IMR-90 (cell line): Measurements from ENCODE around the gene EMX2.

Experiments used
- BHLHE40 ChIP-seq: fragments of 150-350 bp; IDR thresholded peaks from 2 replicates; pipeline ENCODE4 v1.6.1; 2016; ENCODE audit warnings: mild to moderate bottlenecking, low read depth, low read length
- CEBPB ChIP-seq: IDR thresholded peaks from 2 replicates; pipeline ENCODE4 v1.6.1; 2012; ENCODE audit warnings: low read depth, low read length, improper control_type of control experiment
- CHD1 ChIP-seq: IDR thresholded peaks from 2 replicates; pipeline ENCODE4 v1.6.1; 2012; ENCODE audit warnings: low read depth, low read length, improper control_type of control experiment
- ELK1 ChIP-seq: fragments of 150-350 bp; IDR thresholded peaks from 2 replicates; pipeline ENCODE4 v1.6.1; 2016; ENCODE audit warnings: low read depth, mild to moderate bottlenecking, low read length, moderate library complexity, borderline replicate concordance
- FOS ChIP-seq: fragments of 150-350 bp; IDR thresholded peaks from 2 replicates; pipeline ENCODE4 v1.6.1; 2016; ENCODE audit warnings: low read depth, low read length
- MAFK ChIP-seq: IDR thresholded peaks from 2 replicates; pipeline ENCODE4 v1.6.1; 2012; ENCODE audit warnings: low read depth, low read length, improper control_type of control experiment
- MXI1 ChIP-seq: IDR thresholded peaks from 2 replicates; pipeline ENCODE4 v1.6.1; 2012; ENCODE audit warnings: low read depth, mild to moderate bottlenecking, low read length, moderate library complexity, borderline replicate concordance
- POLR2A ChIP-seq: IDR thresholded peaks from 2 replicates; pipeline ENCODE4 v1.6.1; 2012; ENCODE audit warnings: mild to moderate bottlenecking, low read depth, low read length
- RAD21 ChIP-seq: IDR thresholded peaks from 2 replicates; pipeline ENCODE4 v1.6.1; 2012; ENCODE audit warnings: low read length, improper control_type of control experiment
- RCOR1 ChIP-seq: IDR thresholded peaks from 2 replicates; pipeline ENCODE4 v1.6.1; 2012; ENCODE audit warnings: mild to moderate bottlenecking, low read length, improper control_type of control experiment; ENCODE audit not compliant: insufficient replicate concordance
- RFX5 ChIP-seq: IDR thresholded peaks from 2 replicates; pipeline ENCODE4 v1.8.0; 2012; ENCODE audit warnings: low read depth, mild to moderate bottlenecking, low read length, moderate library complexity
- SMC3 ChIP-seq: fragments of 150-350 bp; IDR thresholded peaks from 2 replicates; pipeline ENCODE4 v1.6.1; 2016; ENCODE audit warnings: low read depth, mild to moderate bottlenecking, antibody characterized with exemption, low read length, moderate library complexity
- USF2 ChIP-seq: fragments of 150-350 bp; IDR thresholded peaks from 2 replicates; pipeline ENCODE4 v1.6.1; 2017; ENCODE audit warnings: mild to moderate bottlenecking, antibody characterized with exemption, low read length, low read depth
- TF ChIP-seq, protein P1 (sequence below): conservative IDR thresholded peaks from 2 replicates; pipeline ENCODE4 v1.5.1; 2012; ENCODE audit warnings: mild to moderate bottlenecking, low read depth, low read length, improper control_type of control experiment

- TF ChIP-seq FOS (no peak), CEBPB (no peak), ELK1 (no peak), CHD1 (no peak), RAD21 (no peak), RFX5 (no peak), POLR2A (no peak), RCOR1 (no peak), SMC3 (no peak), USF2 (no peak), BHLHE40 (no peak), MXI1 (no peak), MAFK (no peak)
- TF ChIP-seq, protein P1, sequence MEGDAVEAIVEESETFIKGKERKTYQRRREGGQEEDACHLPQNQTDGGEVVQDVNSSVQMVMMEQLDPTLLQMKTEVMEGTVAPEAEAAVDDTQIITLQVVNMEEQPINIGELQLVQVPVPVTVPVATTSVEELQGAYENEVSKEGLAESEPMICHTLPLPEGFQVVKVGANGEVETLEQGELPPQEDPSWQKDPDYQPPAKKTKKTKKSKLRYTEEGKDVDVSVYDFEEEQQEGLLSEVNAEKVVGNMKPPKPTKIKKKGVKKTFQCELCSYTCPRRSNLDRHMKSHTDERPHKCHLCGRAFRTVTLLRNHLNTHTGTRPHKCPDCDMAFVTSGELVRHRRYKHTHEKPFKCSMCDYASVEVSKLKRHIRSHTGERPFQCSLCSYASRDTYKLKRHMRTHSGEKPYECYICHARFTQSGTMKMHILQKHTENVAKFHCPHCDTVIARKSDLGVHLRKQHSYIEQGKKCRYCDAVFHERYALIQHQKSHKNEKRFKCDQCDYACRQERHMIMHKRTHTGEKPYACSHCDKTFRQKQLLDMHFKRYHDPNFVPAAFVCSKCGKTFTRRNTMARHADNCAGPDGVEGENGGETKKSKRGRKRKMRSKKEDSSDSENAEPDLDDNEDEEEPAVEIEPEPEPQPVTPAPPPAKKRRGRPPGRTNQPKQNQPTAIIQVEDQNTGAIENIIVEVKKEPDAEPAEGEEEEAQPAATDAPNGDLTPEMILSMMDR: no peak
Measured at GRCh38 chr10:117499248-117500105, 43.1 kb upstream of the EMX2 start.
